ENCODE measurements around the gene GPC3. TPM values are rescaled to one million over a fixed set of nuclear protein-coding genes. Genes with fewer than 3 reads are reported as not detected.
A peak's percentile ranks its signal among the peaks of the same experiment; 100 is the strongest.

Gene GPC3
- polyA plus RNA-seq, 2 of the 4 experiments (the other 2 are of a cell fraction), result not detected

DNA sequence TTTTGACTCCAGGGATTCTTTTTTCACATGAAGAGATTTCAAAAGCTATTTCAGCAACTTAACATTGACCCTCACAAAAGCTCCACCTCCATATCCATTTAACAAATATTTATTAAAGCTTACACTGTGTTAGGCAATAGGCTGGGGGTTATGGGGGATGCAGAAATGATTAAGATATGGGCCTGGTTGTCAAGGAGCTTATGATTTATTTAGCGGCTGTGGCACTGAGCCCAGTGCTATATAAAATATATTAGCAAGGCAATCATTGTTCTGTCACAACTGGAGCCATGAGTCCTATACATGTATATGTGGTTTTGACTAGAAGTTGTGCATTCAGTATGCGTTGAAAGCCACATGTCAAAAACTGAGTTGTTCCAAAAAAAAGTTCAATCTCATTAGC lies 131.1 kb downstream of the GPC3 start:
- Histone ChIP-seq H3K9me3 (no peaks in the 10 kb centered on the region), H3K4me3 (no peak overlapping the region), H3K4me2 (no peak overlapping the region), H3K27ac (no peak overlapping the region), H3K4me1 (no peaks in the 10 kb centered on the region)
- FAIRE-seq, result no peak
- ChIA-PET POLR2A (no interaction called here), CTCF (interaction anchor here (0.8 to 2.9 kb wide), 3 partner anchors 15 to 61 kb away, joined by 3 to 10 read pairs (median 3); no protein-coding TSS in a partner anchor)
- no peak for ATAC-seq
- WGBS (ENCODE audit: missing lambda C conversion rate), result 20% methylated on average over 2 of the region's 2 CpGs
- TF ChIP-seq TP53 (CRISPR knock-in tag; IDR thresholded peaks at IDR 0.05) (no peak), JUNB (IDR thresholded peaks at IDR 0.05) (no peak)
- DNase-seq (ENCODE audit: low read depth in 1 of 2, low spot score in 1 of 2), result no peak

DNA sequence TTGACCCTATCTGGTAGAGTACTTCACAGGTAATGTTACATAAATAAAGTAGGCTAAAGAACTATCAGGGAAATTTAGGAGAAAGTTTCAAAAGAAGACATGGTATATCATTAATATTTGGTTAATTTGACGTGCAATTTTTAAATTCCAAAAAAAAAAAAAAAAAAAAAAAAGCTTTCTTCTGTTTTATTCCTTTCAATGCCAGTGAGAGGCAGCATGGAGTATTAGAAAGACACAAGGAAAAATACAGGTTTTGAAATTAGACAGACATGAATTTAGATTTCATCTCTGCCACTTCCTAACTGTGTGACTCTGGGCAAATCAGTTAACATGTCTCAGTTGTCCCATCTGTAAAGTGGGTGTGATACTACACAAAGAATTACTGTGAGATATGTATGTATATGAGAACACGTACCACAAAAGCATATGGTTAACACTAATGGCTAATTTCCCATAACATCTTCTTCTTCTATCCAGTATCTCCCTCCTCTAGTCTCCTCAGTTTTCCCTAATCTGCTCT lies 132.5 kb downstream of the GPC3 start:
- DNase-seq (ENCODE audit: low read depth in 1 of 2, low spot score in 1 of 2) (no peak), FAIRE-seq (no peak), ATAC-seq (no peak)
- ChIA-PET CTCF (interaction anchor here (2.9 kb wide), 1 partner anchor 14 kb away, joined by 10 read pairs; no protein-coding TSS in a partner anchor), POLR2A (no interaction called here)
- TF ChIP-seq, protein P1, sequence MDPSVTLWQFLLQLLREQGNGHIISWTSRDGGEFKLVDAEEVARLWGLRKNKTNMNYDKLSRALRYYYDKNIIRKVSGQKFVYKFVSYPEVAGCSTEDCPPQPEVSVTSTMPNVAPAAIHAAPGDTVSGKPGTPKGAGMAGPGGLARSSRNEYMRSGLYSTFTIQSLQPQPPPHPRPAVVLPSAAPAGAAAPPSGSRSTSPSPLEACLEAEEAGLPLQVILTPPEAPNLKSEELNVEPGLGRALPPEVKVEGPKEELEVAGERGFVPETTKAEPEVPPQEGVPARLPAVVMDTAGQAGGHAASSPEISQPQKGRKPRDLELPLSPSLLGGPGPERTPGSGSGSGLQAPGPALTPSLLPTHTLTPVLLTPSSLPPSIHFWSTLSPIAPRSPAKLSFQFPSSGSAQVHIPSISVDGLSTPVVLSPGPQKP (IDR thresholded peaks at IDR 0.05; ENCODE audit: low read depth, low read length), result no peak
- 7% methylated on average over 2 of the region's 2 CpGs for WGBS (ENCODE audit: missing lambda C conversion rate)
- H3K4me1 ChIP-seq, result no peaks in the 10 kb centered on the region
- no peak overlapping the region for H3K4me2 ChIP-seq
- no peak overlapping the region for H3K27ac ChIP-seq
- H3K9me3 ChIP-seq, result no peaks in the 10 kb centered on the region
- H3K4me3 ChIP-seq, result no peak overlapping the region

DNA sequence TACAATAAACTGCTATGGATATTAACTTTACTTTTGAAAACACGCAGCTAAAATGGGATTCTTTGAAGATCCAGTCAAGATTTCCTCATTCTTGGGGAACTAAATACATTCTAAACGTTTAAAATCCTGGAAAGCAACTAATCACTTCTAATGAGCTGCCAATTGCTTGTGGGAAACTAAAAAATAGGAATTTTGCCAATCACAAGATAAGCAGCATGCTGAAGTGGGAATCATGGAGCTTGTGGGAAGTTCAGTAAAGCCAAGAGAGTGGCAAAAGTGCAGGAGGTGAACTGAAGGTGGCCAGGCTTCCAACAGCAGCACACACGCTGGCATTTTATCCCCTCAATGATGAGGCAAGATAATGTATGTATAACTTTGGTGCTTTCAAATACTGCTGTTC lies 133.0 kb downstream of the GPC3 start:
- FAIRE-seq (peak; percentile 65), DNase-seq (ENCODE audit: low read depth in 1 of 2, low spot score in 1 of 2) (no peak), ATAC-seq (no peak)
- ChIA-PET POLR2A (no interaction called here), CTCF (interaction anchor here (2.9 kb wide), 1 partner anchor 13 kb away, joined by 10 read pairs; no protein-coding TSS in a partner anchor)
- H3K27ac ChIP-seq, result no peak overlapping the region
- no peaks in the 10 kb centered on the region for H3K4me1 ChIP-seq
- TF ChIP-seq POLR2A (IDR thresholded peaks at IDR 0.05; ENCODE audit: low read length), result no peak
- no peak for TF ChIP-seq ESRRA (IDR thresholded peaks at IDR 0.05; ENCODE audit: borderline replicate concordance, low read length)
- TF ChIP-seq FOSB (CRISPR knock-in tag; IDR thresholded peaks at IDR 0.05), result no peak
- TF ChIP-seq RAD21 (conservative IDR thresholded peaks at IDR 0.05 in 1 of 2, IDR thresholded peaks at IDR 0.05 in 1 of 2), result no peak
- TF ChIP-seq HEYL (CRISPR knock-in tag; IDR thresholded peaks at IDR 0.05), result no peak
- TF ChIP-seq ZFP36 (IDR thresholded peaks at IDR 0.05; ENCODE audit: borderline replicate concordance, partially characterized antibody), result no peak
- no peak overlapping the region for H3K4me2 ChIP-seq
- WGBS (ENCODE audit: missing lambda C conversion rate), result 14% methylated on average over 3 of the region's 3 CpGs
- no peaks in the 10 kb centered on the region for H3K9me3 ChIP-seq
- no peak overlapping the region for H3K4me3 ChIP-seq

DNA sequence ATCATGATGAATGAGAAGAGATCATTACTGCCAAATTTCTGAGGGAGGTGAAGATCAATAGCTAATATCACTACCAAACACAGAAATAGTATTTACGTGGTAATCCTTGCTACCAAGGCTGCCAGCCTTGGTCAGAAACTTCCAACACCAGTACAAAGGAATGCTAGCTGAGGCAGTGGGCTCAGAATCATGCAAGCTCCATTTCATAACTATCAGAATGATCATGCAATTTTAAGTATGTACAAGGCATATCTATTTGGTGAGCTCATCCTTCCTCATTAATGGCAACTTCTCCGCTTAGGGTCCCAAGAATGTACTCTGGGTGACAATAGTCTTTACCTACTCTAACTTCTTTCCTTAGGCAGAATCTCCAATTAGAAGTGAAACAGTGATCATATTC lies 135.0 kb downstream of the GPC3 start:
- Histone ChIP-seq H3K4me2 (no peak overlapping the region), H3K4me3 (no peak overlapping the region), H3K9me3 (no peaks in the 10 kb centered on the region), H3K27ac (no peak overlapping the region), H3K4me1 (no peaks in the 10 kb centered on the region)
- WGBS (ENCODE audit: missing lambda C conversion rate), result 66% methylated on average over 2 of the region's 2 CpGs
- ATAC-seq (no peak), FAIRE-seq (no peak), DNase-seq (ENCODE audit: low read depth in 1 of 2, low spot score in 1 of 2) (no peak)
- ChIA-PET CTCF (interaction anchor here (0.8 to 1.2 kb wide), 2 partner anchors 22 to 86 kb away, joined by 3 to 5 read pairs; no protein-coding TSS in a partner anchor), POLR2A (no interaction called here)
- TF ChIP-seq ZFP36 (IDR thresholded peaks at IDR 0.05; ENCODE audit: borderline replicate concordance, partially characterized antibody) (no peak), USF2 (IDR thresholded peaks at IDR 0.05) (no peak), ATOH8 (CRISPR knock-in tag; IDR thresholded peaks at IDR 0.05; ENCODE audit: low read depth) (no peak), MAX (IDR thresholded peaks at IDR 0.05) (no peak), HOXA7 (CRISPR knock-in tag; IDR thresholded peaks at IDR 0.05) (no peak), POLR2A (IDR thresholded peaks at IDR 0.05; ENCODE audit: low read length) (no peak), PHF8 (IDR thresholded peaks at IDR 0.05; ENCODE audit: borderline replicate concordance, low read depth) (no peak), EHMT2 (IDR thresholded peaks at IDR 0.05; ENCODE audit: low read depth) (no peak), TP53 (CRISPR knock-in tag; IDR thresholded peaks at IDR 0.05) (no peak), EP300 (IDR thresholded peaks at IDR 0.05) (no peak), MAFK (IDR thresholded peaks at IDR 0.05; ENCODE audit: partially characterized antibody) (no peak), HEYL (CRISPR knock-in tag; IDR thresholded peaks at IDR 0.05) (no peak), REST (IDR thresholded peaks at IDR 0.05) (no peak), CBX8 (IDR thresholded peaks at IDR 0.05) (no peak), FOSL2 (IDR thresholded peaks at IDR 0.05) (no peak), FOSL2 (CRISPR knock-in tag; IDR thresholded peaks at IDR 0.05) (no peak)
- TF ChIP-seq, protein P2, sequence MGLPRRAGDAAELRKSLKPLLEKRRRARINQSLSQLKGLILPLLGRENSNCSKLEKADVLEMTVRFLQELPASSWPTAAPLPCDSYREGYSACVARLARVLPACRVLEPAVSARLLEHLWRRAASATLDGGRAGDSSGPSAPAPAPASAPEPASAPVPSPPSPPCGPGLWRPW (IDR thresholded peaks at IDR 0.05), result no peak
- TF ChIP-seq, protein P3, sequence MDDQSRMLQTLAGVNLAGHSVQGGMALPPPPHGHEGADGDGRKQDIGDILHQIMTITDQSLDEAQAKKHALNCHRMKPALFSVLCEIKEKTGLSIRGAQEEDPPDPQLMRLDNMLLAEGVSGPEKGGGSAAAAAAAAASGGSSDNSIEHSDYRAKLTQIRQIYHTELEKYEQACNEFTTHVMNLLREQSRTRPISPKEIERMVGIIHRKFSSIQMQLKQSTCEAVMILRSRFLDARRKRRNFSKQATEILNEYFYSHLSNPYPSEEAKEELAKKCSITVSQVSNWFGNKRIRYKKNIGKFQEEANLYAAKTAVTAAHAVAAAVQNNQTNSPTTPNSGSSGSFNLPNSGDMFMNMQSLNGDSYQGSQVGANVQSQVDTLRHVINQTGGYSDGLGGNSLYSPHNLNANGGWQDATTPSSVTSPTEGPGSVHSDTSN (IDR thresholded peaks at IDR 0.05), result no peak
